GM18505 (cell line): Measurements from ENCODE around the gene RNASE7.

Experiments used
- ATAC-seq: cut with Tn5 transposase; IDR thresholded peaks from one replicate; pipeline ENCODE4 v1.9.1; 2021; ENCODE audit not compliant: unreplicated experiment
- POLR2A ChIP-seq: IDR thresholded peaks from 4 replicates; pipeline ENCODE4 v1.6.1; 2011; ENCODE audit warnings: borderline replicate concordance; ENCODE audit not compliant: insufficient read depth, insufficient read length; ENCODE audit errors: extremely low read depth

RNASE7 gene

DNA sequence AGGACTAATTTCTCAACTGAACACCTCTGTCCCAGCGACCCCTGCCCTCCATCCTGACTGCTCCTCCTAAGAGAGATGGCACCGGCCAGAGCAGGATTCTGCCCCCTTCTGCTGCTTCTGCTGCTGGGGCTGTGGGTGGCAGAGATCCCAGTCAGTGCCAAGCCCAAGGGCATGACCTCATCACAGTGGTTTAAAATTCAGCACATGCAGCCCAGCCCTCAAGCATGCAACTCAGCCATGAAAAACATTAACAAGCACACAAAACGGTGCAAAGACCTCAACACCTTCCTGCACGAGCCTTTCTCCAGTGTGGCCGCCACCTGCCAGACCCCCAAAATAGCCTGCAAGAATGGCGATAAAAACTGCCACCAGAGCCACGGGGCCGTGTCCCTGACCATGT lies 756 bp downstream of the RNASE7 start:
- no peak for TF ChIP-seq POLR2A
- no peak for ATAC-seq

- TF ChIP-seq POLR2A = no peak
- ATAC-seq = no peak
Measured at GRCh38 chr14:21043387-21043973, 1.3 kb downstream of the RNASE7 start.

- TF ChIP-seq POLR2A = no peak
- ATAC-seq = no peak
Measured at GRCh38 chr14:21043974-21044618, 1.9 kb downstream of the RNASE7 start.

DNA sequence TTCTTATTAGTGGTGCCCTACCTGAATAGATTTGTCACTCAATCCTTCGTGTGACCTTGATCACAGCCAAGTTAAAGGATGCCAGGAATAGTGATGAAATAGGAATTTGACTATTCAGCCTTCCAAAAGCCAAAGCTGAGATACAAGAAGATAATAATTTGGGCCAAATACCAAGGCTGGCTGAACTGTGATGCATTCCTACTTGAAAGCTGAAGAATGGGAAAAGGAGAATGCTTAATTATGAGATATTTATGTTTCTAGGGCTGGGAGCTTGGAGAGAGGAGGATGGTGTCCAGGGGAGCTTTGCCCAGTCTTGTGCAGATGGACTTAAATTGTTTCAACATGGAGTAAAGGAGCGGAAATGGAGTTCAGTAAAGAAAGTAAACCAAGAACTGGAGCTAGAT lies 5.2 kb downstream of the RNASE7 start:
- ATAC-seq = no peak
- no peak for TF ChIP-seq POLR2A

- TF ChIP-seq POLR2A = no peak
- ATAC-seq = no peak
Measured at GRCh38 chr14:21048638-21049037, 6.5 kb downstream of the RNASE7 start.

DNA sequence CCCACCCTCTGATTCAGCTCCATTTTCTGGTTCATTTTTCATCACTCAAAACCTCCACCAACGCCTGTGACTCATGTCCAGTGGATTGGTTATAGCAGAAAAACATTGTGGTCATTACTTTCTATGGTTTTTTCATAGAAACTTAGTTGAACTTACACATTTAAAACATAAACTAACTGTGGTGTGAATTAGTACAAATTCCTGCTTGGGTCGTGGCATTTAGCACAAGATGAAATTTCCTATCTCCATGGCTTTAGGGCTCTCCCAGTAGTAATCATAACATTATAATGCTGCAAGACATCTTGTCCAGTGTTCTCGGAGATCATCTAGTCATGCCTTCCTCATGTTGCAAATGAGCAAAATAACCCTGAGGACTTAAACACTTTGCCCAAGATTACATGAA lies 7.1 kb downstream of the RNASE7 start:
- TF ChIP-seq POLR2A = no peak
- no peak for ATAC-seq

GRCh38 chr14:21050597-21050996 lies 8.4 kb downstream of the RNASE7 start:
- ATAC-seq = no peak
- no peak for TF ChIP-seq POLR2A

DNA sequence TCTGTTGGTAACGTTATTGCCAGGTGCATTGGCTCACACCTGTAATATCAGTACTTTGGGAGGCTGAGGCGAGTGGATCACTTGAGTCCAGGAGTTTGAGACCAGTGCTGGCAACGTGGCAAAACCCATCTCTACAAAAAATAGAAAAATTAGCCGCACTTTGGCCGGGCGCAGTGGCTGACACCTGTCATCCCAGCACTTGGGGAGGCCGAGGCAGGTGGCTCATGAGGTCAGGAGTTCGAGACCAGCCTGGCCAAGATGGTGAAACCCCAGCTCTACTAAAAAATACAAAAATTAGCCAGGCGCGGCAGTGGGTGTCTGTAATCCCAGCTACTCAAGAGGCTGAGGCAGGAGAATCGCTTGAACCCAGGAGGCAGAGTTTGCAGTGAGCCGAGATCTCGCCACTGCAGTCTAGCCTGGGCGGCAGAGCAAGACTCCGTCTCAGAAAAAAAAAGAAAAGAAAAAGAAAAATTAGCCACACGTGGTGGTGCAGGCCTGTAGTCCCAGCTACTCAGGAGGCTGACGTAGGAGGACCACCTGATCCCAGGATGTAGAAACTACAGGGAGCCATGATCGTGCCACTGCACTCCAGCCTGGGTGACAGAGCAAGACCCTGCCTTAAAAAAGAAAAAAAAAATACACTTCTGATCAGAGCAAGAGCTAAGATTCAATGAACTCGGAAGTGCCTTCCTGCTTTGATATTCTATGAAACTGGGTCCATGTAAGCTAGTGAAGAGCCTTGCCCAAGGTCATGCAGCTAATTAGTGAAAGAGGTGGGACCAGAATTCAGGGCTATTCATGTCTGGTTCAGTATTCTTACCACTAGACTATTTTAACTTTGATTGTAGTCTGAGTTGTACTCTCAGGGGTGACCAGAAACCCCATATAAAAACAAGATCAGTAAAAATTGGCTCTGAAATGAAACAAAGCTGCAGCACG lies 11.3 kb downstream of the RNASE7 start:
- no peak for TF ChIP-seq POLR2A
- ATAC-seq = no peak

- no peak for TF ChIP-seq POLR2A
- ATAC-seq = no peak
Measured at GRCh38 chr14:21054123-21054767, 12.1 kb downstream of the RNASE7 start.

- TF ChIP-seq POLR2A = no peak
- ATAC-seq = no peak
Measured at GRCh38 chr14:21054768-21055145, 12.6 kb downstream of the RNASE7 start.

GRCh38 chr14:21055432-21056117 lies 13.4 kb downstream of the RNASE7 start:
- TF ChIP-seq POLR2A = no peak
- ATAC-seq = no peak

- TF ChIP-seq POLR2A = no peak
- ATAC-seq = no peak
Measured at GRCh38 chr14:21056520-21057163, 14.5 kb downstream of the RNASE7 start.
